ENCODE results near the gene GRIP2. TPM values are rescaled to one million over a fixed set of nuclear protein-coding genes. Genes with fewer than 3 reads are reported as not detected.
A peak's percentile ranks its signal among the peaks of the same experiment; 100 is the strongest.

The GRIP2 gene
- total RNA-seq, 1 donor from 2014 or later: not detected

DNA sequence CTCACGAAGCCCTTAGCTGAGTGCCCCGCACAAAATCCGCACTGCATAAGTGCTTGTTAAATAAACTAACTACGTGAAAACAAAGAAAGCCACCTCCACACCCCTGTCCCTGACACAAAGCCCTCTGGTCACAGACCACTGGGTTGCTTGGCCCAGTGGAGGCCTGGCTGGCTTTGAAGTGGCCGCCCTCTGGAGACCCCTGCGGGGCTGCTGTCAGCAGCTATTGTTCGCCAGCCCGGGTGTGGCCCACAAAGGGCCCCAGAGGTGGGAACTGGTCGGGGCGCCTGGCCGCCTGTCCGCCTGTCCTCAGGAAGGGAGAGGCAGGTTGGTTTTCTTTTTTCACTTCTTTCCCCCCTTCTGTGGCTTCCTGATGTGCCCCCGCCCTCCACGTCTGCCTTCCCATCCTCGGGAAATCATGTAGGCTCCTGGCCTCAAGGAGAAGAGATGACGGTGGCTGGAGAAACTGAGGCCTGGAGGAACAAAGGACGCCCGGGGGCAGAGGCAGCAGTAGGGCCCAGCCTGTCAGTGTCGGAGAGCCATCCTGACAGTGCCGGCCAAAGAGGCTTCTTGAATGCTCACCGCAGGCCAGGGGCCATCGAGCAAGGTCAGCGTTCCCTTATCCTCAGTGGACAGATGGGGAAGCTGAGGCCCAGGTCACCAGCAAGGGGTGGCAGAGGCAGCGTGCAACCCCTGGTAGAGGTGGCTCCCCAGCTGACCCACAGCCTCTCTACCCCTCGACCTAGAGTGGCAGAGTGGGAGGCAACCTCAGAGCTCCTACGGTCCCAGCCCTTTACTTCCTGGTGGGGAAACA, 76.6 kb downstream of the GRIP2 start:
- Mint-ChIP-seq H3K27ac (peak overlapping the region; percentile 6), H3K4me1 (ENCODE audit: low read depth) (peaks cover 10% of the 10 kb centered on the region), H3K36me3 (ENCODE audit: low read depth) (peaks cover 48% of the 10 kb centered on the region), H3K9me3 (no peaks in the 10 kb centered on the region), H3K4me3 (ENCODE audit: low read depth) (no peak overlapping the region), H3K27me3 (ENCODE audit: low read depth) (no peaks in the 10 kb centered on the region)
- intact Hi-C loops (cut with micrococcal nuclease): no loop called here
- no peak for DNase-seq (ENCODE audit: low spot score)

DNA sequence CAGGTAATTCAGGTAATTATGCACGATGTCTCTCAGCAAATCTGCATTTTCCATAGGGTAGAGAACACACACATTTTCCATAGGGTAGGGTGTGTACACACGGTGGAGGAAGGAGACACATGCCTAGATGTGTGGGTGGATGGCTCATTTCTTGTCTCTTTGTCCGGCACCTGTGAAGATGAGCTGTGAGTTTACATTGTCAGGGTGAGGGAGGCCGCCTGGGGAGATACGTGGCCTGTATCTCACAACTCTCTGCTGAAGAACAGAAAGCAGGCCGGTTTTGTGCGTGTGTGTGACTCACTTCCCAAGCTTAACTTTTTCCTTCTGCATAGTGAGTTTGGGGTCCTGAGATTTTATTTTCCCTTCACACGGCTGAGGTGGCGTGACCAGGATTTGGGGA, 77.4 kb downstream of the GRIP2 start:
- Mint-ChIP-seq H3K4me3 (ENCODE audit: low read depth) (no peak overlapping the region), H3K27ac (peak overlapping the region; percentile 29), H3K27me3 (ENCODE audit: low read depth) (no peaks in the 10 kb centered on the region), H3K36me3 (ENCODE audit: low read depth) (peaks cover 47% of the 10 kb centered on the region), H3K4me1 (ENCODE audit: low read depth) (peaks cover 10% of the 10 kb centered on the region), H3K9me3 (no peaks in the 10 kb centered on the region)
- DNase-seq (ENCODE audit: low spot score): no peak
- intact Hi-C loops (cut with micrococcal nuclease): no loop called here

DNA sequence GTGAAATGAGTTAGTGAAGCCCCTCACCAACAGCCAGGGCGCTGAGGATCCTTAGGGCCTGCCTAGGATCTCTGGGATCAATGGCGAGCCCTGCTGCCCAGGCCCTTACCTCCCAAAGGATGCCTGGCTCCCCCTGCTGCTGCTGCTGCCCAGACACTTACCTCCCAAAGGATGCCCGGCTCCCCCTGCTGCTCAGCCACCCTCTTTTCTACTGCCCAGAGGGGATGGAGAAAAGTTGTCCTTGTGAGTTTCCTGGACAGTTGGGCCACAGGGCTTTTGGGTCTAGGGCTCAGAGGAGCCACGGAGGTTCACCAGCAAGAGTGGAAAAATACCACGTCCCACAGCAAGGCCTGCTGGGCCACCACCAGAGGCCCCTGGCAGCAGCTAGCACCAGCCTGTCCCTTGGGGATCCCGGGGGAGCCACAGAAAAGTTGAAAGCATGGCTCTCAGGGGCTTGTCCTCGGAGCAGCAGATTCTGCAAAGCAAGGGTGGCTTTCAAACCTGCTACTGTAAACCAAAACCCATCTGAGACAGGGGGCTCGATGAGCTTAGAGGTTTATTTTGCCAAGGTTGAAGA, 78.3 kb downstream of the GRIP2 start:
- peaks cover 45% of the 10 kb centered on the region for H3K36me3 Mint-ChIP-seq (ENCODE audit: low read depth)
- no peaks in the 10 kb centered on the region for H3K9me3 Mint-ChIP-seq
- H3K27me3 Mint-ChIP-seq (ENCODE audit: low read depth): no peaks in the 10 kb centered on the region
- peak overlapping the region; percentile 21 for H3K27ac Mint-ChIP-seq
- no peak overlapping the region for H3K4me3 Mint-ChIP-seq (ENCODE audit: low read depth)
- peaks cover 10% of the 10 kb centered on the region for H3K4me1 Mint-ChIP-seq (ENCODE audit: low read depth)
- intact Hi-C loops (cut with micrococcal nuclease): no loop called here
- peak; percentile 12 for DNase-seq (ENCODE audit: low spot score)

DNA sequence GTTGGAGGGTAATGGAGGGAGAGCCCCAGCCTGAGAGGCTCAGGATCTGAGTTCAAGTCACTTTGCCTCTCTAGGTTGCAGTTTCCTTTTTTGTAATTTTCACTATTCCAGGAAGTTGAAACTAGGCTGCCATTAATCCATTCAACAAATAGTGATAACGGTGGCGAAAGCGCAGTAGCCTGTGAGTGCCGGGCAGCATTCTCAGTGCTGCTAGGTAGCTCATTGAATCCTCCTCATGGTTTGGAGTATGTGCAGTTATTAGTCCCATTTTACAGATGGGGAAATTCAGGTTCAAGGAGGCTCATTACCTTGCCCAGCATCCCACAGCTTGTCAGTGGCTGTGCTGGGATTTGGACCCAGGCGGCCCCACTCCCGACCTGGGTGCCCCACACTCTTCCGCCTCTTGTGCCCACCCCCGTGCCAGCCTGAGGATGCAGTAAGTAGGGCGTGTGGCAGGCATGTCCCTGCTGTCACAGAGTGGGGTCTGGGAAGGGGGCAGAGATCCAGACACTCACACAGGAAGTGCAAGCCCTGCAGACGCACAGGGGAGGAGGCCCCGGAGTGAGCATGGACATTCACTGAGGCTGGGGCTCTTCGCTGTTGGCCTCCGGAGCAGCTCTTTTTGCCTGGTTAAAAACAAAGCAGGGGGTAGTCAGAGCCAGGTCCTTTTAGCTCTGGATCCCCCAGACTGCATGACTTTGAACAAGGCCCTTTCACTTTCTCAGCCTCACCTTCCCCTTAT, 79.0 kb downstream of the GRIP2 start:
- Mint-ChIP-seq H3K27me3 (ENCODE audit: low read depth) (no peaks in the 10 kb centered on the region), H3K27ac (peak overlapping the region; percentile 42), H3K36me3 (ENCODE audit: low read depth) (peaks cover 45% of the 10 kb centered on the region), H3K9me3 (no peaks in the 10 kb centered on the region), H3K4me1 (ENCODE audit: low read depth) (peaks cover 10% of the 10 kb centered on the region), H3K4me3 (ENCODE audit: low read depth) (no peak overlapping the region)
- DNase-seq (ENCODE audit: low spot score): no peak
- intact Hi-C loops (cut with micrococcal nuclease): no loop called here

DNA sequence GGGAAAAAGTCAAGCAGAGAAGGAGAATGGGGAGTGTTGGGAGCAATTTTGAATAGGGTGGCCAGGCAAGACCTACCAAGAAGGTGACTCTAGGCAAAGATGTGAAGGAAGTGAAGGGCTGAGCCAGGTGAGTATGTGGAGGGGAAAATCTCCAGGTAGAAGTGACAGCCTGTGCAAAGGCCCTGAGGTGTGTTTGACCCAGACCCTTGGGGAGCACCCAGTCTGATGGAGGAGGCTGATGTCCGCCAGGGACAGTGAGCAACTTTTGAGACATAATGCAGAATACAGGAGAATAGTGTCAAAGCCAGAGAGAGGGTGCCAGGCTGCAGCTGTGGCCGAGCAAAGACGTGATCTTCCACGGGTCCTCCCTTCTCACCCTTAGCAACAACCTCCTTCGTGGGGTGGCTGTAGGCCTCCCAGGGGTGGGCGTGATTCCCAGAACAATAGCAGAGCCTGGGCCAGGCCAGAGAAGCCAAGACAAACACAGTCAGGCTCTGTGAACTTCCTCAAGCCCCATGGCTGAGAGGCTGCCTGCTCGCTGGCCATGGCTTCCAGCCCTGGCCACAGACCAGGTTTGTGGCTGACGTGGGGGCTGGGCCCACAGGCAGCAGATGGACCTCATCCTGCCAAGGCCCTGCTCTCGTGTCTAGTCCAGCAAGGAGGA, 79.7 kb downstream of the GRIP2 start:
- Mint-ChIP-seq H3K4me3 (ENCODE audit: low read depth) (no peak overlapping the region), H3K4me1 (ENCODE audit: low read depth) (peaks cover 10% of the 10 kb centered on the region), H3K9me3 (no peaks in the 10 kb centered on the region), H3K36me3 (ENCODE audit: low read depth) (peaks cover 45% of the 10 kb centered on the region), H3K27ac (peak overlapping the region; percentile 73), H3K27me3 (ENCODE audit: low read depth) (no peaks in the 10 kb centered on the region)
- no peak for DNase-seq (ENCODE audit: low spot score)
- intact Hi-C loops (cut with micrococcal nuclease): no loop called here

DNA sequence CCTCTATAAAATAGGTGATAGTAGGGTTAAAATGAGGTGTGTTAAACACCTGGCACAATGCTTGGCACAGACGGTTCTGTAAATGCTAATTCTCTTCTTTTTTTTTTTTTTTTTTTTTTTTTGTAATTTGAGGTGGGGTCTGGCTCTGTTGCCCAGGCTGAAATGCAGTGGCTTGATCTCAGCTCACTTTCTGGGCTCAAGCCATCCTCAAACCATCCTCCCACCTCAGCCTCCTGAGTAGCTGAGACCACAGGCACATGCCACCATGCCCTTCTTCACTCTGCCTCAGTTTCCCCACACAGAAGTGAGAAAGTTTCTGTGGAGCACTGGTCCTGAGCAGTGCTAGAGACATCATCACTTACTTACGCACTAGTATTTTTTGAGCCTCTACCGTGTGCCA, 80.4 kb downstream of the GRIP2 start:
- Mint-ChIP-seq H3K9me3 (no peaks in the 10 kb centered on the region), H3K36me3 (ENCODE audit: low read depth) (peaks cover 50% of the 10 kb centered on the region), H3K4me3 (ENCODE audit: low read depth) (no peak overlapping the region), H3K4me1 (ENCODE audit: low read depth) (peaks cover 10% of the 10 kb centered on the region), H3K27me3 (ENCODE audit: low read depth) (no peaks in the 10 kb centered on the region), H3K27ac (peak overlapping the region; percentile 73)
- DNase-seq (ENCODE audit: low spot score): no peak
- intact Hi-C loops (cut with micrococcal nuclease): no loop called here

DNA sequence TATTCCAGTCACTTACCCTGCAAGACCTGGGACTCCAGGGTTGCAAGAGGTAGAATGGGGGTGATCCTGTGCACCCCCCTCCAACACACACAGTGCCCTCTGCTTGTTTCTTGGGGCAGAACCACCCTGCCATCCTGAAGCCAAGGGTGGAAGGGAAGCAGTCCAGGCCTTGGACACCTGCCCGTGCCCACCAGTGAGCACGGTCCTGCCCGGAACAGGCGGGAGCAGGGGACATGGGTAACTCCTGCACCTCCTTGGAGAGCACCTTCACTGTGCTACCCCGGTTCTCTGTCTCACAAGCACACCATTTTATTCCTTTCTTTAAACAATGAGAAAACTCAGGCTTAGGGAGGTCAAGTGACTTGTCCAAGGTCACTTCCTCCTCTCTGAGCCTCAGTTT, 80.8 kb downstream of the GRIP2 start:
- H3K27me3 Mint-ChIP-seq (ENCODE audit: low read depth): no peaks in the 10 kb centered on the region
- H3K9me3 Mint-ChIP-seq: no peaks in the 10 kb centered on the region

DNA sequence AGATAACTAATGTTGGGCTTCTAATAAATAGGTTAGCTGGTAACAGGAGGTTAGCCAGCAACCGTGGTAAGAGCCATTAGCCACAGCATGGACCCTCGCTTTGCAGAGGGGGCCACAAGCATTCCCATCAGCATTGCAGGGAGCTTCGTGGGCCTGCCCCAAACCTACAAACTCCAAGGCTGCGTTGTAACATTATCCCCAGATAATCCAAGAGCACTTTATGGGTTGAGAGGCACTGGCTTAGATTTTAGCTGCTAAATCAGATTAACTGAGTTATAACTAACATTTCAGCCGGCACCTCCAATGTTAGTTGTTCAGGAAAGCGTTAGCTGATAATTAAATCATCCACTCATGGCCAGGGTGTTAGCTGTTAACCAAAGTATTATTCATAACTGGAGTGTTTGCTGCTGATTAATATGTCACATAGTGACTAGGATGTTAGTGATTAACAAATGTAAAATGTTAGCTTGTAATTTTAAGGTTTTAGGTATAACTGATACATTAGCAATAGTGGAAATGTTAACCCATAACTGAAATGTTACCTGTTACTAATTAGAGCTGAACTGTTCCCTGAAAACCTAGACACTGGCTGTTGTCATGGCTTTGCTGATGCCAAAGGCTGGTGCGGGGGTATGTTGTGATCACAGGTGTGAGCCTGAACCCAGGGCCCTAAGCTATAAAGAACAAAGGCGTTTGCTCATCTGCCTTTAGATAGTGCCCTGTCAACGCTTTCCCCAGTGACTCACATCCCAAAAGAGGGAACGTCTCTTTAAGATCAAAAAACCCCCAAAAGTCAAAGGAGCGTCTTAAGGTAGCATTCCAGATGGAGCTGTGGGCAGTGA, 81.5 kb downstream of the GRIP2 start:
- Mint-ChIP-seq H3K9me3 (no peaks in the 10 kb centered on the region), H3K36me3 (ENCODE audit: low read depth) (peaks cover 55% of the 10 kb centered on the region), H3K4me1 (ENCODE audit: low read depth) (peaks cover 10% of the 10 kb centered on the region), H3K4me3 (ENCODE audit: low read depth) (no peak overlapping the region), H3K27ac (peak overlapping the region; percentile 30), H3K27me3 (ENCODE audit: low read depth) (no peaks in the 10 kb centered on the region)
- no peak for DNase-seq (ENCODE audit: low spot score)
- intact Hi-C loops (cut with micrococcal nuclease): no loop called here

More for the DNA sequence above, 80.8 kb downstream of the GRIP2 start:
- DNase-seq (ENCODE audit: low spot score): no peak
- intact Hi-C loops (cut with micrococcal nuclease): no loop called here
- Mint-ChIP-seq H3K27ac (peak overlapping the region; percentile 30), H3K36me3 (ENCODE audit: low read depth) (peaks cover 52% of the 10 kb centered on the region), H3K4me1 (ENCODE audit: low read depth) (peaks cover 10% of the 10 kb centered on the region), H3K4me3 (ENCODE audit: low read depth) (no peak overlapping the region)

DNA sequence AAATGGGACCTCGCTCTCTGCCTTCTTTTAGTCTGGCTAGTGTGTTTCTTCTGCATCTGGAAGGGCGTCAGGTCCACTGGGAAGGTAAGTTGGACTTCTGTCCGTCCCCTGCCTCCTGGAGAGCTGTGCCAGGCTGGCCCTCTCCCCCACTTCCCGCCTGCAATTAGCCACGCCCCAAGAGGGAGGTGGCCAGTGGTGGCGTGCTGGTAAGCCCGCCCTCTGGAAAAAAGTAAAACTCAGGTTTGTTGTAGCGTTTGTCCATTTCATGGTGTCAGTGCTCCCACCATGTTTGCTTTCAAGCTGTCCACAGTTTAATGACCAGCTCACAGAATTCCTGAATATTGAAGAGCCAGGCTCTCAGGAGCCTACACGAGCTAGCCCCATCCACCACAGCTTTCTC, 82.1 kb downstream of the GRIP2 start:
- Mint-ChIP-seq H3K27me3 (ENCODE audit: low read depth) (no peaks in the 10 kb centered on the region), H3K27ac (no peak overlapping the region), H3K4me1 (ENCODE audit: low read depth) (peaks cover 10% of the 10 kb centered on the region), H3K9me3 (no peaks in the 10 kb centered on the region), H3K36me3 (ENCODE audit: low read depth) (peaks cover 52% of the 10 kb centered on the region), H3K4me3 (ENCODE audit: low read depth) (no peak overlapping the region)
- intact Hi-C loops (cut with micrococcal nuclease): no loop called here
- no peak for DNase-seq (ENCODE audit: low spot score)

DNA sequence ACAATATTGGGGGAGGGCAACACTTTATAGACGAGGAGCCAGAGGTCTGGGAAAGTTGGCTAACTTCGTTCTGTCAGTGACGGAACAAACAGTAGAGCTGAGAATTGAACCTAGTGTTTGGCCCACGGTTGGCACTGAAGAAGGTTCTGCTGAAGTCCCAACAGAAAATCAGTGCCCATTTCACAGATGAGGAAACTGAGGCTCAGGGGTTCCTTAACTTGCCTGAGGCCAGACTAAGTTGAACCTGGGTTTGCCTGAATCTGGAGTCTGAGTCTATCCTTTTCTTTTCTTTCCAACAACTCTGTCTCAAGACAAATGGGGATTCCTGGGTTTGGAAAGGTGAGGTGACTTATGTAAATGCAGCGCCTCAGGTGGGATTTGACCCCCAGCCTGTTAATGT, 82.7 kb downstream of the GRIP2 start:
- DNase-seq (ENCODE audit: low spot score): no peak
- Mint-ChIP-seq H3K4me3 (ENCODE audit: low read depth) (no peak overlapping the region), H3K27ac (no peak overlapping the region), H3K9me3 (no peaks in the 10 kb centered on the region), H3K4me1 (ENCODE audit: low read depth) (peaks cover 8% of the 10 kb centered on the region), H3K27me3 (ENCODE audit: low read depth) (no peaks in the 10 kb centered on the region), H3K36me3 (ENCODE audit: low read depth) (peaks cover 46% of the 10 kb centered on the region)
- intact Hi-C loops (cut with micrococcal nuclease): no loop called here

DNA sequence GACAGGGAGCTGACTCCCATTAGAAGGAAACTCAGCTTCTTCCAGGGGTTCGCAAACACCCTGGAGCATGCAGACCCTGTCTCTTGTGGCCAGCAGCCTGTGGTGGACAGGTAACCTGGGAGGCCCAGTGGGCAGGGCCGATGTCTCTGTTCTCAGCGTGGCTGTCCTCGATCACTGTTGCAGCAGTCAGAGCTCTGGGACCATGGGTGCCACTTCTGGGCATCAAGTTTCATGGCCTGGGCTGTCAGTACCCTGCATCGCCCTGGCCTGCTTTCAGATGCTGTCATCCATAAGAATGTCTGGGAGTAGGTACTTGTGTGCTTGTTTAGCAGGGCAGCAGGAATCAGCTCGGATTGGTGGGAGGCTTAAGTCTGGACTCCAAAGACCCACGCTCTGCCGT, 83.3 kb downstream of the GRIP2 start:
- Mint-ChIP-seq H3K27me3 (ENCODE audit: low read depth) (no peaks in the 10 kb centered on the region), H3K36me3 (ENCODE audit: low read depth) (peaks cover 46% of the 10 kb centered on the region), H3K4me3 (ENCODE audit: low read depth) (no peak overlapping the region), H3K9me3 (no peaks in the 10 kb centered on the region), H3K4me1 (ENCODE audit: low read depth) (peaks cover 4% of the 10 kb centered on the region), H3K27ac (no peak overlapping the region)
- intact Hi-C loops (cut with micrococcal nuclease): no loop called here
- DNase-seq (ENCODE audit: low spot score): no peak
